ENCODE results near the gene TAGAP. TPM values are rescaled to one million over a fixed set of nuclear protein-coding genes. Genes with fewer than 3 reads are reported as not detected.
"Not testable (repeated sequence)": the region's sequence is repeated elsewhere in the genome, so short reads cannot be mapped to it uniquely, and the experiment has no call there.

TAGAP gene
- total RNA-seq, 8 experiments from 2014 or later: 0.13 to 1.4 (median 0.26) TPM

DNA sequence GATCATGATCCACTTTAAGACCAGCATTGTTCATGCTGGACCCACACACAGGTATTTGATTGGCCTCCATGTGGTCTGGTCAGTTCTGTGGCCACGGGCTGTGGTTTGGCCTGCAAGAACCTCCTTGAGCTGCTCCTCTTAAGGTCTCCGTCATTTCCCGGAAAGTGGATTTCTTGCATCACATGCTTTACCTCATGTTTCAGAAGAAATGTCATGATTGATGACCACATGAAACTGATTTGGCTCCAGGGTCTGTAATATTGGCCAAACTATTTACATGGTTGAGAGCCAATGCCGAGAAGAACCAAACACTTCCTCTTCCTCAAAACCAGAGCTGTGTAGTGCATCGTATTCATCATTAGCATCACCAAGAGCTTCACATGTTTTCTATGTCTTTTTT is 31.6 kb downstream of the TAGAP start:
- H3K27ac ChIP-seq: no peak overlapping the region
- ATAC-seq (replicated peaks in 6 of 8): peak in 1 of 8 experiments; percentile 18
- H3K4me1 ChIP-seq (replicated peaks in 1 of 2): no peaks in the 10 kb centered on the region
- whole genome bisulfite sequencing, 10 experiments: 40 to 100% (median 94%) methylated on average over 1 to 5 of the region's 5 CpGs; no CpG with 5 or more reads in 1 of the 10 experiments
- in situ Hi-C loops (cut with MboI; ENCODE audit: low pct_unique_long_range_greater_than_20kb in 2 of 9, low sequenced_read_pairs in 9 of 9, unreplicated experiment in 9 of 9): loop anchor here in 2 of 9 experiments (25.0 kb wide), 1 partner anchor 99 kb away; no protein-coding TSS in a partner anchor
- no peak overlapping the region for H3K4me3 ChIP-seq

DNA sequence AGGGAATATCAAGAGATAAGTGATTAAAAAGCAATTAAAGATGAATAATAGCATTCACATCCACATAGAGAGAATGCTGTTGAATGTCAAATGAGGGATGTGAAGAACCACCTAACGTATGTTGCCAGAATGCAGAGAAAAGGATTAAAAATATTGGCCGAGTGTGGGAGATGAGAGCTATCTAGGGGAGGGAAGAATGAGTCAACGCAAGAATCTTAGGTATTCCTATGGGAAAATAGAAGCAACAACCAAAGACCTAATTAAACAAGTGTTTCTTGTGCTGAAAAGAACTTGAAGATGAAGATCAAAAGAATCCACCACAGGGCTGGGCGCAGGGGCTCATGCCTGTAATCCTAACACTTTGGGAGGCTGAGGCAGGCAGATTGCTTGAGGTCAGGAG is 32.6 kb downstream of the TAGAP start:
- in situ Hi-C loops (cut with MboI; ENCODE audit: low pct_unique_long_range_greater_than_20kb in 2 of 9, low sequenced_read_pairs in 9 of 9, unreplicated experiment in 9 of 9): loop anchor here in 2 of 9 experiments (25.0 kb wide), 1 partner anchor 100 kb away; no protein-coding TSS in a partner anchor
- 53 to 100% (median 88%) methylated on average over 1 to 4 of the region's 4 CpGs for WGBS, 10 experiments
- ATAC-seq (replicated peaks in 6 of 8): no peak
- no peaks in the 10 kb centered on the region for H3K4me1 ChIP-seq (replicated peaks in 1 of 2)
- H3K27ac ChIP-seq: no peak overlapping the region
- H3K4me3 ChIP-seq: no peak overlapping the region

DNA sequence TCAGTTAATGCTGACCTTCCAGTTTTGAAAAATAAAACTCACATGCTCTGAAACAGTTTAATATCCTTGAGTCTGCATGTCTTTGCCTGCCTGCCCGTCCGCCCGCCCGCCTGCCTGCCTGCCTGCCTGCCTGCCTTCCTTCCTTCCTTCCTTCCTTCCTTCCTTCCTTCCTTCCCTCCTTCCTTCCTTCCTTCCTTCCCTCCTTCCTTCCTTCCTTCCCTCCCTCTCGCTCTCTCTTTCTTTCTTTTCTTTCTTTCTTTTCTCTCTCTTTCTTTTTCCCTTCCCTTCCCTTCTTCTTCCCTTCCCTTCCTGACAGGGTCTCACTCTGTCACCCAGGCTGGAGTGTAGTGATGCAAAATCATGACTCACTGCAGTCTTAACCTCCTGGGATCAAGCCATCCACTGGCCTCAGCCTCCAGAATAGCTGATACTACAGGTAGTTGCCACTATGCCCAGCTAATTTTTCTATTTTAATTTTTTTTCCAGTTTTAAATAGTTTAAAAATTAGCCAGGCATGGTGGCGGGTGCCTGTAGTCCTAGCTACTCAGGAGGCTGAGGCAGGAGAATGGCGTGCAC is 34.7 kb downstream of the TAGAP start:
- ATAC-seq (replicated peaks in 6 of 8): not testable (repeated sequence)
- in situ Hi-C loops (cut with MboI; ENCODE audit: low pct_unique_long_range_greater_than_20kb in 2 of 9, low sequenced_read_pairs in 9 of 9, unreplicated experiment in 9 of 9): loop anchor here in 2 of 9 experiments (25.0 kb wide), 1 partner anchor 102 kb away; no protein-coding TSS in a partner anchor
- 80 to 100% (median 94%) methylated on average over 1 to 3 of the region's 7 CpGs; no CpG with 5 or more reads in 2 of the 10 experiments for WGBS, 10 experiments

DNA sequence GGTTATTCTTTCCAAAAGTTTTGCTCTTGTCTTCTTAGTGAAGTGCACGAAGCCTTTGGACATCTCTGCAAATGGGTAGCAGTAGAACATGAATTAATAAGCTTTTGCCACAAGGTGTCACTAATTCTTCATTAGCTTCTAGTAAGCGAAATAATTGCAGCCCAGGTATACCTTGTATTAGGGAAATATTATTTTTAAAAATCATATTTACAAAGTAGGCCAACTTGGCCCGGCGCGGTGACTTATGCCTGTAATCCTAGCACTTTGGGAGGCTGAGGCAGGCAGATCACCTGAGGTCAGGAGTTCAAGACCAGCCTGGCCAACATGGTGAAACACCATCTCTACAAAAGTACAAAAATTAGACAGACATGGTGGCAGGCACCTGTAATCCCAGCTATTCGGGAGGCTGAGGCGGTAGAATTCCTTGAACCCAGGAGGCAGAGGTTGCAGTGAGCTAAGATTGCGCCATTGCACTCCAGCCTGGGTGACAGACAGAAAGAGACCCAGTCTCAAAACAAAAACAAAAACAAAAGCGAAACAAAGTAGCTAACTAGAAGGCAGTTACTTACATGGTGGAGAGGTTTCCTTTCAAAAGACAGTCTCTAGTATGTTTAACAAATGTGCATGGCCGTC is 36.0 kb downstream of the TAGAP start:
- 20 to 100% (median 95%) methylated on average over 2 to 10 of the region's 10 CpGs; no CpG with 5 or more reads in 1 of the 10 experiments for WGBS, 10 experiments
- in situ Hi-C loops (cut with MboI; ENCODE audit: low pct_unique_long_range_greater_than_20kb in 2 of 9, low sequenced_read_pairs in 9 of 9, unreplicated experiment in 9 of 9): loop anchor here in 2 of 9 experiments (25.0 kb wide), 1 partner anchor 104 kb away; no protein-coding TSS in a partner anchor
- H3K4me3 ChIP-seq: no peak overlapping the region
- ATAC-seq (replicated peaks in 6 of 8): peak in 2 of 8 experiments; percentile 25 to 37
- H3K27ac ChIP-seq: no peak overlapping the region
- no peaks in the 10 kb centered on the region for H3K4me1 ChIP-seq (replicated peaks in 1 of 2)

More for the DNA sequence above, 34.7 kb downstream of the TAGAP start:
- H3K4me3 ChIP-seq; H3K27ac ChIP-seq; H3K4me1 ChIP-seq (replicated peaks in 1 of 2): not testable (repeated sequence)

DNA sequence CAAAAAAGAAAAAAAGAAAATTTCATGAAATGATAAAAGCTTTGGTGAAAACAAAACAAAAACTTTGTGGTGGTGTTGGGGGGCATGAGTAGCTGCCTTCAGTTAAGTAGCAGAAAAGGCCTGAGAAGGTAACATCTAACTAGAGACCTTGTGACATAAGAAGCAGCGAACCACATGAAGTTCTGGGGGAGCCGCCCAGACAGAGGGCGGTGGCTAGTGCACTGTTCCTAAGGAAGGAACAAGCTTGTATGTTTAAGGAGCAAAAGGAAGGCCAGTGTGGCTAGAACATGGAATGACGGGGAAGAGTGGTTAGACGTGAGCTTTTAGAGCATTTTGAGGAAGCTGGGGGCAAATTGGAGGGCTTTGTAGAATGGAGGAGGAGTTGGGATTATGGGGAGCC is 37.3 kb downstream of the TAGAP start:
- WGBS, 10 experiments: 70 to 100% (median 88%) methylated on average over 2 to 5 of the region's 5 CpGs; no CpG with 5 or more reads in 1 of the 10 experiments
- Histone ChIP-seq H3K27ac (no peak overlapping the region), H3K4me3 (no peak overlapping the region), H3K4me1 (replicated peaks in 1 of 2) (no peaks in the 10 kb centered on the region)
- in situ Hi-C loops (cut with MboI; ENCODE audit: low pct_unique_long_range_greater_than_20kb in 2 of 9, low sequenced_read_pairs in 9 of 9, unreplicated experiment in 9 of 9): loop anchor here in 2 of 9 experiments (25.0 kb wide), 1 partner anchor 105 kb away; no protein-coding TSS in a partner anchor
- peak in 1 of 8 experiments; percentile 71 for ATAC-seq (replicated peaks in 6 of 8)

DNA sequence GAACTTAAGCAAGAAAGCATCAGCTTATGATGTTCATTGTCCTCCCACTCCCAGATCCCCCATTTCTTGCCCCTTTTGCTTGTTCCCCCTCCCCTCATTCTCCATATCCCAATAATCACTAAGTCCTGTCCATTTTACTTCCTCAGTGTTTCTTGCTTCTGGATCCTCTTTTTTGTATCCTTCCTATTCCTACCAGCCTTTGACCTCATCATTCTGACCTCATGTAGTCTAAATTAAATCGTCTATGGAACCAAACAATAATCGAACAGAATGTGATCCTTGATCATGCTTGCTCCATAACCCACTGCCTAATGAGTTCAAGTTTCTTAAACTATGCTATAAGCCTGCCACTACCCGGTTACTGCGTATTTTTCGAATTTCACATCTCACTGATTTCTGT is 39.4 kb downstream of the TAGAP start:
- no peak for ATAC-seq (replicated peaks in 6 of 8)
- in situ Hi-C loops (cut with MboI; ENCODE audit: low pct_unique_long_range_greater_than_20kb in 2 of 9, low sequenced_read_pairs in 9 of 9, unreplicated experiment in 9 of 9): loop anchor here in 2 of 9 experiments (25.0 kb wide), 1 partner anchor 107 kb away; no protein-coding TSS in a partner anchor
- H3K4me3 ChIP-seq: no peak overlapping the region
- WGBS, 10 experiments: 73 to 100% (median 87%) methylated on average over 4 to 5 of the region's 5 CpGs; no CpG with 5 or more reads in 1 of the 10 experiments
- H3K27ac ChIP-seq: no peak overlapping the region
- peaks cover 6 to 9% of the 10 kb centered on the region in 2 donors for H3K4me1 ChIP-seq (replicated peaks in 1 of 2)

DNA sequence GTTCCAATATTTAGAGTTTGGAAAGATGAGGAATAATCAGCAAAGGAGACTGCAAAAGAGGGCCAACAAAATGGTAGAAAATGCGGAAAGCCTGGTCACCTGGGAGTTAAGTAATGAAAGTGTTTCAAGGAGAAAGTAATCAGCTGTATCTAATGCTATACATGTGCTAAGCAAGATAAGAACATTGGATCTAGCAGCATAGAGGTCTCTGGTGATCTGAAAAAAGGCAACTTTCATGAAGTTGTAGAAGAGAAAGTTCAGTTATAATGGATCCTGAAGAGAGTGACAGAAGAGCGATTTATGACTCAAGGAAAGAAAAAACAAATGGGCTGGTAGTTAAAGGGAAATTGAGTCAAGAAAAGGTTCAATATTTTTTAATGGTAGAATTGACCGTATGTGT is 40.2 kb downstream of the TAGAP start:
- in situ Hi-C loops (cut with MboI; ENCODE audit: low pct_unique_long_range_greater_than_20kb in 2 of 9, low sequenced_read_pairs in 9 of 9, unreplicated experiment in 9 of 9): loop anchor here in 2 of 9 experiments (25.0 kb wide), 1 partner anchor 108 kb away; no protein-coding TSS in a partner anchor

DNA sequence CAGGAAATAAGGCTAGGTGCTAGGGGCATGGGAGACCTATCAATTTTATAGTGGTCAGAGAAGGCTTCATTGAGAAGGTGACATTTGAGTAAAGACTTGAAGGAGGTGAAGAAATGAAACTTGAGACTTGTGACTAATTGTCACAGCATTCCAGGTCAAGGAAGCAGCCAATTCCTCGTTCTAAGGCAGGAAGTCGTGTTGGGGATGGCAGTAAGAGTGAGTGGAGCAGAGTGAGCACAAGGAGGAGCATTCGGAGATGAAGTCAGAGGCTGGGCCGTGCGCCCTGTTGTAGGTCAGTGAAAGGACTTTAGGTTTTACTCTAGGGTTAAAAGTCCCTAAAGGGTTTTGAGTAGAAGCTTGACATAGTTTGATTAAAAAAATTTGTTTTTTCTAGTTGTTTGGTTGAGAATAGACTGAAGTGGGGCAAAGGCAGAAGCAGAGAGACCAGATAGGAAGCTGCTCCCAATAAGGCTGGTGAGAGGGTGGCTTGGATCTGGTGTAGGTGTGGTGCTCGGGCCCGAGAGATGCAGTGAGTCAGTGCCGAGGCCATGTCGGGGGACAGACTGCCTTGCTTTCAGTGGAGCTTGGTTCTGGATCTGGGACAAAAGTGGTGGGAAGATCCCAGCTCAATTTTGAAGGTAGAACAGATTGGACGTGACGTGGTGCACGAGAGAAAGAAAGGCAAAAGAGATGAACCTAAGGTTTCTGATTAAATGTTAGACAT is 42.2 kb downstream of the TAGAP start:
- no peak for ATAC-seq (replicated peaks in 6 of 8)
- Histone ChIP-seq H3K27ac (no peak overlapping the region), H3K4me1 (replicated peaks in 1 of 2) (peaks cover 6 to 9% of the 10 kb centered on the region in 2 donors), H3K4me3 (no peak overlapping the region)
- 48 to 100% (median 87%) methylated on average over 3 to 10 of the region's 12 CpGs for WGBS, 10 experiments
- in situ Hi-C loops (cut with MboI; ENCODE audit: low pct_unique_long_range_greater_than_20kb in 2 of 9, low sequenced_read_pairs in 9 of 9, unreplicated experiment in 9 of 9): loop anchor here in 2 of 9 experiments (25.0 kb wide), 1 partner anchor 110 kb away; no protein-coding TSS in a partner anchor

More for the DNA sequence above, 40.2 kb downstream of the TAGAP start:
- ATAC-seq (replicated peaks in 6 of 8): no peak
- Histone ChIP-seq H3K4me1 (replicated peaks in 1 of 2) (peaks cover 6 to 9% of the 10 kb centered on the region in 2 donors), H3K27ac (no peak overlapping the region), H3K4me3 (no peak overlapping the region)
- 58 to 98% (median 87%) methylated on average over 2 to 3 of the region's 3 CpGs for WGBS, 10 experiments

DNA sequence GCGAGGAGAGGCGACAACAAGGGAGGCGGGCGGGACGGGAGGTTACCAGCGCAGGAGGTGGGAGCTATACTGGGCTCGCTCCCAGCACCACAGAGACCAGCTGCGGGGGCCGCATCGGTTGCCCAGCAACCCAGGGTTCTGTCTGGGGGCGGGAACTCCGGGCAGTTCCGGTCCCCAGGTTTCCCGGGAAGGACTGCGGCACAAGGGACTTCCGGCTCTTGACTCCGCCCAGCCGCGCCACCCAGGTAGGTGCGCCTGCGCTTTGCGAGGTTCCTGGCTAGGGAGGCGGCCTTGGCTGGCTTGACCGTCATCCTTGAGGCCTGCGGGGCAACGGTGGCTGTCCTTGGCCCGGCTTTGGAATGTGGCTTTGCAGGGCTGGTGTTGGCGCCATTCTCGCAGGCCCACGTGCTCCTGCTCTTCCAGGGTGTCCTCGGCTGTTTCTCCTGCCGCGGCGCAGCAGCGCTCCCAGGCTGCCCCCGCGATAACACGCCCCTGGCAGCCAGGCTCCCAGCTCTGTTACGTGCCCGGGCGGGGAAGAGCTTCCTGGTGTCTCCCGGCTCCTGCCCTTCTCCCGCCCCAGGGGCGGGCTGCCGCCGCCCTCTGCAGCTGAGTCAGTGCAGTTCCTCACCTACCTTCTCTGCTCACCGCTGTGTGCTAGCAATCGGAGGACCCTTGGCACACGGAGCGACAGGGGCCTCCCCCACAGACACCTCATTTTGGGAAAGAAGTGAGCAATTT is 45.0 kb downstream of the TAGAP start, which contains the start of gene RSPH3:
Gene RSPH3, minus strand, starts transcription at position 537 of the 738 bp plus-strand sequence. CDS start 652 bp downstream, outside the sequence.
- WGBS, 10 experiments: 0 to 4% (median 1%) methylated on average over 4 to 17 of the region's 50 CpGs; no CpG with 5 or more reads in 4 of the 10 experiments
- ATAC-seq (replicated peaks in 6 of 8): peak; percentile 87 to 94 (median 92)
- H3K27ac ChIP-seq: peak within 1 kb of the TSS; percentile 94 to 96
- peaks cover 6 to 9% of the 10 kb centered on the region in 2 donors for H3K4me1 ChIP-seq (replicated peaks in 1 of 2)
- peak within 1 kb of the TSS; percentile 52 to 77 (median 62) for H3K4me3 ChIP-seq
- in situ Hi-C loops (cut with MboI; ENCODE audit: low pct_unique_long_range_greater_than_20kb in 2 of 9, low sequenced_read_pairs in 9 of 9, unreplicated experiment in 9 of 9): loop anchor here in 3 of 9 experiments (25.0 kb wide), 2 partner anchors 112 to 288 kb away; no protein-coding TSS in a partner anchor

DNA sequence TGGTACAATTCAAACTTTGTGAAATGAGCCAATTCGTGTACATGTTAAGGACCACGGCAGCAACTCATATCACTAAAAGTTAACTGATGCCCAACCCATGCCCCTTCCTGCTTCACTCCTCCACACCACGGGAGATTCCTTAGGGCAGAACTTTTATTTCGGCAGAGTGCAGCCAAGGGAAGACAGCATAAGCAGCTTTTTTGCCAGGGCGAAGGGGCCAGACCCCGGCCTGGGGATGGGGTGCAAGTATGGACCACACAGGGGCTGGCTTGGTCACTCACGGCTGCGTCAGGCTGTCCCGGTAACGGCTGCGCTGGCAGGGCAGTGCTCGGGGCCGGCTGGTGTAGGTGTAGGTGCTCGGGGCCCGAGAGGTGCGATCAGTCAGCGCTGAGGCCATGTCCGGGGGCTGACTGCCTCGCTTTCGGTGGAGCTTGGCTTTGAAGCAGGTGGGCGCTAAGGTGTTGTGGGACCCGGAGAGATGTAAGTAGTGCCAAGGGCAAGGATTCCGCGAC is 45.6 kb downstream of the TAGAP start:
- H3K4me1 ChIP-seq (replicated peaks in 1 of 2): peaks cover 6 to 9% of the 10 kb centered on the region in 2 donors

DNA sequence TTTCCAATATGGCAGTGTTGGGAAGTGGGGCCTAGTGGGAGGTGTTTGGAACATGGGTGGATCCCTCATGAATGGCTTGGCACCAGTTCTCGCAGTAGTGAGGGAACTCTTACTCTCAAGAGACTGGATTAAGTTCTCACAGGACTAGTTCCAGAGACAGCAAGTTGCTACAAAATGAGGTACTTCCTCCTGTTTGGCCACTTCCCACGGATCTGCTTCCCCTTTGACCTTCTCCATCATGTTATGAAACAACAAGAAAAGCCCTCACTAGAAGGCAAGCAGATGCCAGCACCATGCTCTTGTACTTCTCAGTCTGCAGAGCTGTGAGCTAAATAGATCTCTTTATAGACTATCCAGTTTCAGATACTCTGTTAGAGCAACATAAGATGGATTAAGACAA is 47.9 kb downstream of the TAGAP start:
- no peak for ATAC-seq (replicated peaks in 6 of 8)
- in situ Hi-C loops (cut with MboI; ENCODE audit: low pct_unique_long_range_greater_than_20kb in 2 of 9, low sequenced_read_pairs in 9 of 9, unreplicated experiment in 9 of 9): loop anchor here in 1 of 9 experiments (25.0 kb wide), 1 partner anchor 285 kb away; no protein-coding TSS in a partner anchor
- Histone ChIP-seq H3K4me3 (no peak overlapping the region), H3K4me1 (replicated peaks in 1 of 2) (peaks cover 6 to 9% of the 10 kb centered on the region in 2 donors), H3K27ac (no peak overlapping the region)
- WGBS, 10 experiments: 17 to 100% (median 75%) methylated on average over 1 to 2 of the region's 2 CpGs; no CpG with 5 or more reads in 1 of the 10 experiments

More for the DNA sequence above, 45.6 kb downstream of the TAGAP start:
- Histone ChIP-seq H3K27ac (peak overlapping the region; percentile 2 to 27), H3K4me3 (peak overlapping the region; percentile 52 to 77 (median 62))
- in situ Hi-C loops (cut with MboI; ENCODE audit: low pct_unique_long_range_greater_than_20kb in 2 of 9, low sequenced_read_pairs in 9 of 9, unreplicated experiment in 9 of 9): loop anchor here in 1 of 9 experiments (25.0 kb wide), 1 partner anchor 287 kb away; no protein-coding TSS in a partner anchor
- 0 to 6% (median 0%) methylated on average over 1 to 3 of the region's 24 CpGs; no CpG with 5 or more reads in 1 of the 10 experiments for WGBS, 10 experiments
- peak; percentile 11 to 35 (median 29) for ATAC-seq (replicated peaks in 6 of 8)
